BE2C (cell line): ENCODE results near the gene THBS1.

Experiments used
- DNase-seq: peaks from one replicate; pipeline ENCODE4 v3.0.0-alpha.2; 2020
- H3K27me3 ChIP-seq: fragments of 250-450 bp; sonication (Bioruptor Pico); 2 replicates; pipeline ENCODE4 v1.5.1; 2020; ENCODE audit warnings: mild to moderate bottlenecking
- H3K36me3 ChIP-seq: fragments of 250-450 bp; sonication (Bioruptor Pico); 2 replicates; pipeline ENCODE4 v1.5.1; 2020; ENCODE audit warnings: mild to moderate bottlenecking
- H3K4me1 ChIP-seq: fragments of 250-450 bp; sonication (Bioruptor Pico); 2 replicates; pipeline ENCODE4 v1.5.1; 2020
- H3K4me3 ChIP-seq: 2 replicates; pipeline ENCODE4 v1.5.1; 2011; ENCODE audit warnings: low read depth, low read length
- H3K9me3 ChIP-seq: fragments of 250-450 bp; sonication (Bioruptor Pico); 2 replicates; pipeline ENCODE4 v1.5.1; 2020
- TF ChIP-seq, protein P1 (sequence below): IDR thresholded peaks from 2 replicates; pipeline ENCODE4 v1.5.1; 2012; ENCODE audit warnings: mild to moderate bottlenecking, low read depth, low read length

The THBS1 gene

DNA sequence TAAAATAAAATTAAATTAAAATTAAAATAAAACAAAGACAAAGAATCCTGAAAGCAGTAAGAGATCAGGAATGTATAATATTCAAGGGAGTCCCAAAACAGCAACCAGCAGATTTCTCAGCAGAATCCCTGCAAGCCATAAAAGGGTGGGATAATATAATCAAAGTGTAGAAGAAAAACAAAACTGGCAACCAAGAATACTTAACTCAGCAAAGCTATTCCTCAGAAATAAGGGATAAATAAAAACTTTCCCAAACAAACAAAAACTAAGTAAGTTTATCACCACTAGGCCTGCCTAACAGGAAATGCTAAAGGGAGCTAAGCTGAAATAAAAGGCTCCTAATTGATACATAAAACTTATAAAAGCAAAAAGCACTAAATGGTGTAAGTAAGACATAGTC is 29.8 kb downstream of the THBS1 start:
- no peaks in the 10 kb centered on the region for H3K36me3 ChIP-seq
- TF ChIP-seq, protein P1, sequence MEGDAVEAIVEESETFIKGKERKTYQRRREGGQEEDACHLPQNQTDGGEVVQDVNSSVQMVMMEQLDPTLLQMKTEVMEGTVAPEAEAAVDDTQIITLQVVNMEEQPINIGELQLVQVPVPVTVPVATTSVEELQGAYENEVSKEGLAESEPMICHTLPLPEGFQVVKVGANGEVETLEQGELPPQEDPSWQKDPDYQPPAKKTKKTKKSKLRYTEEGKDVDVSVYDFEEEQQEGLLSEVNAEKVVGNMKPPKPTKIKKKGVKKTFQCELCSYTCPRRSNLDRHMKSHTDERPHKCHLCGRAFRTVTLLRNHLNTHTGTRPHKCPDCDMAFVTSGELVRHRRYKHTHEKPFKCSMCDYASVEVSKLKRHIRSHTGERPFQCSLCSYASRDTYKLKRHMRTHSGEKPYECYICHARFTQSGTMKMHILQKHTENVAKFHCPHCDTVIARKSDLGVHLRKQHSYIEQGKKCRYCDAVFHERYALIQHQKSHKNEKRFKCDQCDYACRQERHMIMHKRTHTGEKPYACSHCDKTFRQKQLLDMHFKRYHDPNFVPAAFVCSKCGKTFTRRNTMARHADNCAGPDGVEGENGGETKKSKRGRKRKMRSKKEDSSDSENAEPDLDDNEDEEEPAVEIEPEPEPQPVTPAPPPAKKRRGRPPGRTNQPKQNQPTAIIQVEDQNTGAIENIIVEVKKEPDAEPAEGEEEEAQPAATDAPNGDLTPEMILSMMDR, result no peak
- H3K27me3 ChIP-seq, result no peaks in the 10 kb centered on the region
- no peak overlapping the region for H3K4me3 ChIP-seq
- H3K4me1 ChIP-seq, result no peaks in the 10 kb centered on the region
- no peaks in the 10 kb centered on the region for H3K9me3 ChIP-seq
- no peak for DNase-seq

DNA sequence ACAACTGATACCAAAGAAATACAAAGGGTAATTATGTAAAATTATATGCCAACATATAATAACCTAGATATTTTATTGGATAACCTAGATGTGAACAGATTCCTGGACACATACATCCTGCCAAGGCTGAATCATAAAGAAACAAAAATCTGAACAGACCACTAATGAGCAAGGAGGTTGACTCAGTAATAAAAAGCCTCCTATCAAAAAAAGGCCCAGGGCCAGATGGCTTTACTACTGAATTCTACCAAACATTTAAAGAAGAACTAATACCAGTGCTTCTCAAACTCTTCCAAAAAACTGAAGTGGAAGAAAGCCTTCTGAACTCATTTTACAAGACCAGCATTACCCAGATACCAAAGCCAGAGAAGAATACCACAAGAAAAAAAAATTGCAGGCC is 32.4 kb downstream of the THBS1 start:
- DNase-seq, result no peak
- TF ChIP-seq, protein P1, result no peak
- H3K4me3 ChIP-seq, result no peak overlapping the region

DNA sequence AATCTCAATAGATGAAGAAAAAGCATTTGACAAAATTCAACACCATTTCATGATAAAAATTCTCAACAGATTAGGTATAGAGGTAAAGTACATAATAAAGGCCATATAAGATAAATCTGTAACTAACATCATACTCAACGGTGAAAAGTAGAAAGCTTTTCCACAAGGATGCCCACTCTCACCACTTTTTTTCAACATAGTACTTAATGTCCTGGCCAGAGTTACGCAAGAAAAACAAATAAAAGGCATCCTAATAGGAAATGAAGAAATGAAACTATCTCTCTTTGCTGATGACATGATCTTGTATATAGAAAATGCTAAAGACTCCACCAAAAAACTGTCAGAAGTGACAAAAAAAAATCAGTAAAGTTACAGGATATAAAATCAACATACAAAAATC is 33.0 kb downstream of the THBS1 start:
- no peak overlapping the region for H3K4me3 ChIP-seq
- TF ChIP-seq, protein P1, result no peak
- H3K4me1 ChIP-seq, result no peaks in the 10 kb centered on the region
- no peaks in the 10 kb centered on the region for H3K9me3 ChIP-seq
- peaks cover 3% of the 10 kb centered on the region; the same call in 1 of the 2 replicates for H3K27me3 ChIP-seq
- no peaks in the 10 kb centered on the region for H3K36me3 ChIP-seq
- DNase-seq, result no peak

More for the DNA sequence above, 32.4 kb downstream of the THBS1 start:
- Histone ChIP-seq H3K27me3 (peaks cover 3% of the 10 kb centered on the region; the same call in 1 of the 2 replicates), H3K4me1 (no peaks in the 10 kb centered on the region), H3K36me3 (no peaks in the 10 kb centered on the region), H3K9me3 (no peaks in the 10 kb centered on the region)

DNA sequence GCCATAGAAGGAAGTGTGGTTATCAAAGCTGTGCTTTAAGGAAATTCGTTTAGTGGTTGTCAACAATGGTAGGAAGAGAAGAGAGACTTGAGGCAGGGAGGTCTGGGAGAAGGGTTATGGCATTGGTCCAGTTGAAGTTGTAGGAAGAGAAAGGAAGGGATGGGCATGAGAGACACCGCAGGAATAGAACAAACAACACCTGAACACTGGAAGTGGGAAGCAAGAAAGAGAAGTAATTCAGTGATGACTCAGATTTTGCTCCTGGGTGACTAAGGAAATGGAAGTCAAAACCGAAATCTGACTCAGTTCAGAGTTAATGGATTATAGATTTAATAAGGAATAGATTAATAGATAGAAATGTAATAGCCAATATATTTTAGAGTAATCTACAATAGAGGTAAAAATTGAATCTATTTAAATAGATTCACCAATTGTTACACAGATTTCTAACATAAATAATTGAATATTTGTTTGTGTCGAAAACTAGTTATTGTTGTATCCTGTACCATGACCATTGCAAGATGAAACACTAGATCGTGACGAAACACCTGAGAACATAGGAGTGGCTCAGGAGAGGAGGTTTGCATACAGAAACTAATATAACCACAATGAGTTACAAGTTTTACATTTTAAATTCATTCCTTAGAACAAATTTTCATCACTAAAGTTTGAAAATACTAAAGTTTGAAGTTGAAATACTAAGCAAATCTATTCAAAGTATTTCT is 36.0 kb downstream of the THBS1 start:
- TF ChIP-seq, protein P1, result no peak
- Histone ChIP-seq H3K4me3 (no peak overlapping the region), H3K9me3 (no peaks in the 10 kb centered on the region), H3K4me1 (no peaks in the 10 kb centered on the region), H3K36me3 (no peaks in the 10 kb centered on the region), H3K27me3 (peaks cover 3% of the 10 kb centered on the region; the same call in 1 of the 2 replicates)
- DNase-seq, result no peak

DNA sequence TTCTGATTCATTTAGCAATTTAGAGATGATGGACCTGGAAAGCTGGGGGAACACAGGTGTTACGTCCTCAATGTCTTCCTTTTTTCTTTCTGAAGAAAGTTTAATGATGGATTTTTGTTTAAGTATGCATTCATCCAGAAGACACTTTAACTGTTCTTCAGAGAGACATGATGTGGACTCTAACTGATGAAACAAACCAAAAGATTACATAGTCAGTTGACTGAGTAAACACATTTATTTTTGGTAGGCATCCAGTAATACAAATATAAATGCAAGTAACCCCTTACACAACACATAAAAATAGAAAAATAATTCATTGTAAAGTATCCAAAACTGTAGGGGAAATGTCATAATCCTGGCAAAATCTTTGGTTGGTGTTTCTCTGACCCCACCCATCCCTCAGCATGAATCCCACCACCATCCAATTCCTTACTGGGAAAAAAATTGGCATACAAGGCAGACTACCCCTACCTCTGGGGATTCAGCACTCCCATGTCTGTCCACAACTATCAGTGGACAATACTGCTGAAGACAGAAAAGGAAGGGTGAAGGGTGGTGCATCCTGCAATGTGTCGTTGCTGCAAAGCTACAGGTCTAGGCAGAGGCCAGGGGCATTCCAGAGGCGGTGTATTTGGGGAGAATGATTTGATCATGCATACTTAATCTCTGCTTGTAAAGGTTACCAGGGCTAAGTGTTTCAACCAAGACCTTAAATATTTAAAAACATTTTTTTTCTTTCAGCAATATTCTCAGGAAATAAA is 37.4 kb downstream of the THBS1 start:
- TF ChIP-seq, protein P1, result no peak
- DNase-seq, result no peak
- H3K4me3 ChIP-seq, result no peak overlapping the region
- H3K27me3 ChIP-seq, result peaks cover 6% of the 10 kb centered on the region; the same call in 1 of the 2 replicates
- H3K36me3 ChIP-seq, result no peaks in the 10 kb centered on the region
- no peaks in the 10 kb centered on the region for H3K9me3 ChIP-seq
- H3K4me1 ChIP-seq, result no peaks in the 10 kb centered on the region

DNA sequence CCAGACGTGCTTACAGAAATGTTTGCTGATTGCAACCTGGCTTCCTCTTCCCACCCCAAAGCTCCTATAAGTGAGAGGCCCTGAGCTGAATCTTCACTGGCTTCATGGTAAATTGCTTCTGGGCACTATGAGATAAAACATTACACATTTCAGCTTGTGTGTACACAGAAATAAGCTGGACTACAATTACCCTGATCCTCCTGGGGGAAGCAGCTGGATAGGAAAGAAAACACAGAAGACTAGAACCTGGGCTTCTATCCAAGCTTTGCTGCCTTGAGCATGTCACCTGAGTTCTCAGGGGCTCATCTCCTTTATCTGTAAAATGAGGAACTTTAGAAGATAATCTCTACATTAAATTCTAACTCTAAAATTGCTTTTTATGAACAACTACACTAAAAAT is 40.3 kb downstream of the THBS1 start:
- Histone ChIP-seq H3K27me3 (peaks cover 6% of the 10 kb centered on the region; the same call in 1 of the 2 replicates), H3K36me3 (no peaks in the 10 kb centered on the region), H3K9me3 (no peaks in the 10 kb centered on the region), H3K4me3 (no peak overlapping the region), H3K4me1 (no peaks in the 10 kb centered on the region)
- no peak for DNase-seq
- TF ChIP-seq, protein P1, result no peak
